Thymus (tissue), 11 donors: ENCODE data around the gene GIMAP5. TPM values are rescaled to one million over a fixed set of nuclear protein-coding genes. Genes with fewer than 3 reads are reported as not detected.

Source experiments
- DNase-seq, 9 donors: peaks; one replicate each; pipeline ENCODE4 v3.0.0-alpha.2; 2013; ENCODE audit warnings: low spot score in 9 of 9, low read depth in 6 of 9, missing footprints in 1 of 9
- H3K27ac ChIP-seq, 2 donors: one replicate each; pipeline ENCODE4 v1.5.1; 2013; ENCODE audit warnings: control low read depth in 1 of 2, low read depth in 1 of 2, low read length in 1 of 2, mild to moderate bottlenecking in 1 of 2, moderate library complexity in 1 of 2
- H3K27me3 ChIP-seq, 2 donors: one replicate each; pipeline ENCODE4 v1.5.1; 2013; ENCODE audit warnings: low read length in 1 of 2; ENCODE audit not compliant: control insufficient read depth in 2 of 2, insufficient read depth in 1 of 2
- H3K36me3 ChIP-seq, 2 donors: one replicate each; pipeline ENCODE4 v1.5.1; 2013; ENCODE audit warnings: low read length in 1 of 2, mild to moderate bottlenecking in 1 of 2, moderate library complexity in 1 of 2; ENCODE audit not compliant: control insufficient read depth in 2 of 2, insufficient read depth in 2 of 2
- H3K4me1 ChIP-seq, 2 donors: one replicate each; pipeline ENCODE4 v1.5.1; 2013; ENCODE audit warnings: low read length in 2 of 2; ENCODE audit not compliant: control insufficient read depth in 2 of 2, insufficient read depth in 2 of 2
- H3K4me3 ChIP-seq, 2 donors: one replicate each; pipeline ENCODE4 v1.5.1; 2013; ENCODE audit warnings: low read length in 2 of 2, control low read depth in 1 of 2, mild to moderate bottlenecking in 1 of 2
- H3K9me3 ChIP-seq, 2 donors: one replicate each; pipeline ENCODE4 v1.5.1; 2013; ENCODE audit warnings: low read length in 1 of 2, mild to moderate bottlenecking in 1 of 2; ENCODE audit not compliant: control insufficient read depth in 2 of 2, insufficient read depth in 1 of 2
- WGBS: extraction: QIAGEN DNeasy Blood & Tissue Kit; methylation state at CpG from one replicate; pipeline ENCODE4 v1.1.7; 2013; 5-methylcytosine and 5-hydroxymethylcytosine counted together
- polyA plus RNA-seq: library from polyadenylated mRNA; stranded (reverse); fragments of 200-250 nt; gene quantifications from one replicate; pipeline ENCODE4 v1.2.3, GENCODE V29; 2013
- total RNA-seq: library from RNA; stranded (reverse); fragments of 120-200 nt; gene quantifications from one replicate; pipeline ENCODE4 v1.2.4, GENCODE V29; 2013
- donor health status: healthy.

The GIMAP5 gene
- total and polyA plus RNA-seq, 2 donors, result 39.3 to 39.8 TPM

DNA sequence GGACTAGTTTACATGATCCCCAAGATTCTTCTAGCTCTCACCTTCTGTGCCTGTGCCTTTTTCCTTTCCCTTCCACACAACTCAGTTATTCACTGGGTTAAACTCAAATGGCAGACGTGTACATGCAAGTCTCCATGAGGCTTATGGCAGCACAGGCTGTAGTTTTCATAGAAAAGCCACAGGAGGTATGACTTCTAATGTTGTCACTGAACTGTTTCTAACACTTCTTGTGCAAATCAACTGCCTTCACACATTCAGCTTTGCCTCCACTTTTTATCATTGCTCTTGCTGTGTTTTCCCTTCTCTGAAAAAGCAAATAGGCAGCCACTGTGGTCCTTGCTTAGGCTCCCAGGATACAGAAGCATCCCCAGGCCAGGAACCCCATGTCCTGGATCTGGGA lies 5.3 kb upstream of the GIMAP5 start:
- no peaks in the 10 kb centered on the region for H3K36me3 ChIP-seq
- no peak overlapping the region for H3K4me3 ChIP-seq
- H3K9me3 ChIP-seq, result peaks cover 0 to 3% of the 10 kb centered on the region in 2 donors
- DNase-seq, result no peak
- 81% methylated on average over 1 of the region's 1 CpG for WGBS
- H3K27ac ChIP-seq, result no peak overlapping the region
- H3K4me1 ChIP-seq, result peaks cover 10 to 25% of the 10 kb centered on the region in 2 donors
- no peaks in the 10 kb centered on the region for H3K27me3 ChIP-seq

- no peak overlapping the region for H3K27ac ChIP-seq
- no peaks in the 10 kb centered on the region for H3K36me3 ChIP-seq
- H3K9me3 ChIP-seq, result no peaks in the 10 kb centered on the region
- 94% methylated on average over 5 of the region's 5 CpGs for WGBS
- no peaks in the 10 kb centered on the region for H3K27me3 ChIP-seq
- no peak overlapping the region for H3K4me3 ChIP-seq
- DNase-seq, result no peak
- peaks cover 13 to 36% of the 10 kb centered on the region in 2 donors for H3K4me1 ChIP-seq
These were observed 4.3 kb upstream of the GIMAP5 start for GRCh38 chr7:150732786-150733481.

DNA sequence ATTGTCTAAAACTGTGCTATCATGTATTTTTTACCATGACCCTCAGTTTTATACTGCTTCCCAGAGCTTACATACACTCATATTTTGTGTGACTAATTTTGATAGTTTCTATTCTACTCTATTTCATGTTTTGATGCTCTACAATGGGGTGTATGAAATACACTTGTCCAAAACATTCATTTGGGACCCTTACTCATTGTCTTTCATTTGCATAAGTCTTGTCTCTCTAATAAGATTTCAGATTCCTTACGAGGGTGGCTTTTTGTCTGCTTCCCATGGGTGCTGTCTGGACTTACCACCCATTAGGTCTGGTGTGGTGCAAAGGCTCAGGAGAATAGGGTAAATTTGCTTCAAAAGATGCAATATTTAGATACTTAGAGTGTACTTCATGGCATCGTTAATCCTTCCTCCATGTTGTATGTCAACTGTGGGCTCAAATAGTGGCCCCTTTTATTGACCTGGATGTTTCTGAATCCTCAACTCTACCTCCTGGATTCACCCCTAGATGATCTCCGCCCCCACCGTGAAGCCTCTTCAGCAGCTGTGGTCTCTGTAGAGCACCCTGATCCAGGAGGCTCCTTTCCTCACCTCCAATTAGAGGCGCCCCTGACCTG lies 3.6 kb upstream of the GIMAP5 start:
- Histone ChIP-seq H3K9me3 (no peaks in the 10 kb centered on the region), H3K4me1 (peaks cover 13 to 42% of the 10 kb centered on the region in 2 donors), H3K4me3 (no peak overlapping the region), H3K27ac (no peak overlapping the region), H3K36me3 (no peaks in the 10 kb centered on the region), H3K27me3 (no peaks in the 10 kb centered on the region)
- 98% methylated on average over 5 of the region's 5 CpGs for WGBS
- no peak for DNase-seq

- 96% methylated on average over 3 of the region's 3 CpGs for WGBS
- Histone ChIP-seq H3K9me3 (no peaks in the 10 kb centered on the region), H3K27ac (no peak overlapping the region), H3K4me3 (no peak overlapping the region), H3K36me3 (no peaks in the 10 kb centered on the region), H3K4me1 (peaks cover 13 to 44% of the 10 kb centered on the region in 2 donors), H3K27me3 (no peaks in the 10 kb centered on the region)
- DNase-seq, result no peak
These were observed 3.0 kb upstream of the GIMAP5 start for GRCh38 chr7:150734254-150734653.

DNA sequence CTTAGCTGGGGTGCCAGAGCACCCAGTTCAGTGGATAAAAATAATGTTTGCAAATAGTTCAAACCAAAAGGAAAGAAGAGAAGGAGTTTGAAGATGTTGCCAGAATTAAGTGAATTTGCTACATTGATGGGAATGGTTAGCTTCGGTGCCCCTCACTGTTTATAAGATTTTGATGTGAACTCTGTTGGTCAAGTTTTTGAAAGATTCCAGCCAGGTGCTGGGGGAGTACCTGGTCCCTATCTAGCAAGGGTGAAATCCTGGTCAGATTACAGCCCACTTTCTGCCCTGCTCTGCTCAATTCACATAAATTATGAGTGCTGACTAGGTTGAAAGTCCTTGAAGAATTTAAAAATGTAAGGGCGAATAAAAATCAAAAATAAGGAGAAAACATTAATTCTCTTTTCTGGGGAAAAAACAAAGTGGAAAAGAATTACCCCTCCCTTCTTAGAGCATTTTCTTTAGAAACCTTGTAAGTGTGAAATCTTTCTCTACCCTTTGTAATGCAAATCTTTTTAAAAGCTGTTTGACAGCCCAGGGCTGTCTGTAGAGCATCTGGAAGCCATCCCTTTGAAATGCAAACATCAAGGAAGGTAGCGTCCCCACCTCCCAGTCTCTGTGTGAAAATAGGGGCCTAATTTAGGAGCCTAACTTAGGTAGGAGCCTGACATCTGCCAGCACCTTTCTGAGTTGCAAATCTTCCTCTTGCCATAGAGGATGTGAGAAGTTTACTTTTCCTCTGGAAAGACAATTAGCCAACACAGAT lies 1.4 kb upstream of the GIMAP5 start:
- Histone ChIP-seq H3K27me3 (no peaks in the 10 kb centered on the region), H3K4me3 (no peak overlapping the region), H3K36me3 (peaks cover 0 to under 1% of the 10 kb centered on the region in 2 donors), H3K4me1 (peaks cover 13 to 44% of the 10 kb centered on the region in 2 donors), H3K9me3 (no peaks in the 10 kb centered on the region), H3K27ac (peak overlapping the region in 1 of 2 donors; percentile 26)
- DNase-seq, result peak in 3 of 9 donors; percentile 37 to 71 (median 42)
- 64% methylated on average over 3 of the region's 3 CpGs for WGBS

DNA sequence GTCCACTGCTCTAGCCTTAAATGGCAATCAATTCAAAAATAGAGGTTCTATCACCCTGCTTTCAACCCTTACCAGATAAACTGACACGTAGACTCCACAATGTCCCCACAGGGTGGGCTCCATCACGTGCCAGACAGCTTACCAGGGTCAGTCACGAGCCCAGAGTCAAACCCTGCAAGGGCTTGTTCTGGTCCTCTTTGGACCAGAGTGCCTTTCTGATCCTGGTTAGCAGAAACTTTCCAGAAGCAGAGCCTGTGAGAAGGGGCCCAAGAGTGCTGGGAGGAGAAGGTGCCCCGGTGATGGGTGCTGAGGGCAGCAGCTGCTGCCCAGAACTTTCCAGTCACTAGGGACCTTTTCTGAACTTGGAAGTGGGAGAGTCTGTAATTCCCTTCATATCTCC lies 354 bp upstream of the GIMAP5 start:
- peaks cover 0 to 10% of the 10 kb centered on the region in 2 donors for H3K36me3 ChIP-seq
- H3K27ac ChIP-seq, result peak overlapping the region in 1 of 2 donors; percentile 71
- 86% methylated on average over 4 of the region's 4 CpGs for WGBS
- no peak for DNase-seq
- peaks cover 13 to 44% of the 10 kb centered on the region in 2 donors for H3K4me1 ChIP-seq
- no peaks in the 10 kb centered on the region for H3K27me3 ChIP-seq
- peak overlapping the region; percentile 38 to 45 for H3K4me3 ChIP-seq
- H3K9me3 ChIP-seq, result no peaks in the 10 kb centered on the region

DNA sequence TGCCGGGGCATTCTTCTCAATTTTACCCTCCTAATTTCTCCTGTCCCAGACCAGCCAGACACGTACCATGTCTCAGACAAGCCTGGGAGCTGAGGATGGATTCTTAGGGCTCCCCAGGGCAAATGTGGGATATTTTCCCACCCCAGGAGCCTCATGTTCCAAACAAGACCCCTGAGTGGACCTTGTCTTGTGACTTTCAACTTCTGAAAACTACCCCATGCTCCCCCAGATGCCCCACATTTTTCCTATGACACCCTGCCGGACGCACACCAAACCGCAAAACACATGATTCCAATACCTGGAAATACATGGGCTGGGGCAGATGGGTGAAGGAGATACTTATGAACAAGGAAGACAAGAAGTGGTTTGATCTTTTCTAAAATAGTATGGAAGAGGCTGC lies 874 bp downstream of the GIMAP5 start:
- WGBS, result 29% methylated on average over 5 of the region's 5 CpGs
- Histone ChIP-seq H3K4me1 (peaks cover 13 to 44% of the 10 kb centered on the region in 2 donors), H3K4me3 (peak overlapping the region; percentile 38 to 45), H3K36me3 (peaks cover 0 to 22% of the 10 kb centered on the region in 2 donors), H3K27ac (peak overlapping the region in 1 of 2 donors; percentile 71), H3K9me3 (no peaks in the 10 kb centered on the region), H3K27me3 (no peaks in the 10 kb centered on the region)
- DNase-seq, result no peak

GRCh38 chr7:150738591-150739001 lies 1.4 kb downstream of the GIMAP5 start:
- peak overlapping the region in 1 of 2 donors; percentile 41 for H3K27ac ChIP-seq
- no peaks in the 10 kb centered on the region for H3K9me3 ChIP-seq
- no peak for DNase-seq
- 75% methylated on average over 5 of the region's 5 CpGs for WGBS
- H3K4me3 ChIP-seq, result peak overlapping the region; percentile 38 to 45
- H3K27me3 ChIP-seq, result no peaks in the 10 kb centered on the region
- peaks cover 13 to 45% of the 10 kb centered on the region in 2 donors for H3K4me1 ChIP-seq
- H3K36me3 ChIP-seq, result peaks cover 0 to 27% of the 10 kb centered on the region in 2 donors

GRCh38 chr7:150739033-150739432 lies 1.8 kb downstream of the GIMAP5 start:
- Histone ChIP-seq H3K4me1 (peaks cover 13 to 45% of the 10 kb centered on the region in 2 donors), H3K9me3 (no peaks in the 10 kb centered on the region), H3K27me3 (no peaks in the 10 kb centered on the region), H3K36me3 (peaks cover 0 to 28% of the 10 kb centered on the region in 2 donors), H3K27ac (peak overlapping the region in 1 of 2 donors; percentile 26), H3K4me3 (peak overlapping the region in 1 of 2 donors; percentile 45)
- no peak for DNase-seq
